Panc1 (cell line): ENCODE measurements around the gene OBP2A.

Experiments used
- POLR2AphosphoS5 ChIP-seq: IDR thresholded peaks from 2 replicates; pipeline ENCODE4 v1.6.1; 2012; ENCODE audit warnings: mild to moderate bottlenecking, low read depth, low read length, moderate library complexity
- SIN3A ChIP-seq: IDR thresholded peaks from 2 replicates; pipeline ENCODE4 v1.6.1; 2012; ENCODE audit warnings: low read depth, mild to moderate bottlenecking, low read length, moderate library complexity, borderline replicate concordance; ENCODE audit not compliant: insufficient read depth
- TF ChIP-seq, protein P1 (sequence below): fragments of 450-650 bp; IDR thresholded peaks from 2 replicates; pipeline ENCODE4 v1.5.1; 2017; ENCODE audit warnings: mild to moderate bottlenecking
- TF ChIP-seq, protein P2 (sequence below), 2 experiments: IDR thresholded peaks; 2 replicates each; pipeline ENCODE4 v1.6.1; 2011 to 2012; ENCODE audit warnings: low read depth in 2 of 2, control low read depth in 1 of 2, low read length in 1 of 2, mild to moderate bottlenecking in 1 of 2, moderate library complexity in 1 of 2; ENCODE audit not compliant: insufficient read depth in 1 of 2

DNA sequence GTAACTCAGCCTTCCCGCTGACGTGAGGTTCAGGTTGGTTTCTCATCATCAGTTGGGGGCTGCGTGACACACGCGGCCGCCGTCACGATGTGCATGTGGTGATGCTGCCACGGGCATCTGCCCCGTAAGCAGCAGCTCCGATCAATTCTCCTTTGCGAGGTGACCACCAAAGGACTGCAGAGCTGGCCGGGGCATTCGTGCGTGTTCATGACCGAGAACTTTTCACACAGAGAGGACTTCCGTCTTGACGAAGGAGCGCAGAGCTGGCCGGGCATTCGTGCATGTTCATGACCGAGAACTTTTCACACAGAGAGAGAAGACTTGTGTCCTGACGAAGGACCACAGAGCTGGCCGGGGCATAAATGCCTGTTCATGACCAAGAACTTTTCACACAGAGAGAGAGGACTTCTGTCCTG lies 28.5 kb upstream of the OBP2A start:
- no peak for TF ChIP-seq POLR2AphosphoS5
- TF ChIP-seq, protein P1, sequence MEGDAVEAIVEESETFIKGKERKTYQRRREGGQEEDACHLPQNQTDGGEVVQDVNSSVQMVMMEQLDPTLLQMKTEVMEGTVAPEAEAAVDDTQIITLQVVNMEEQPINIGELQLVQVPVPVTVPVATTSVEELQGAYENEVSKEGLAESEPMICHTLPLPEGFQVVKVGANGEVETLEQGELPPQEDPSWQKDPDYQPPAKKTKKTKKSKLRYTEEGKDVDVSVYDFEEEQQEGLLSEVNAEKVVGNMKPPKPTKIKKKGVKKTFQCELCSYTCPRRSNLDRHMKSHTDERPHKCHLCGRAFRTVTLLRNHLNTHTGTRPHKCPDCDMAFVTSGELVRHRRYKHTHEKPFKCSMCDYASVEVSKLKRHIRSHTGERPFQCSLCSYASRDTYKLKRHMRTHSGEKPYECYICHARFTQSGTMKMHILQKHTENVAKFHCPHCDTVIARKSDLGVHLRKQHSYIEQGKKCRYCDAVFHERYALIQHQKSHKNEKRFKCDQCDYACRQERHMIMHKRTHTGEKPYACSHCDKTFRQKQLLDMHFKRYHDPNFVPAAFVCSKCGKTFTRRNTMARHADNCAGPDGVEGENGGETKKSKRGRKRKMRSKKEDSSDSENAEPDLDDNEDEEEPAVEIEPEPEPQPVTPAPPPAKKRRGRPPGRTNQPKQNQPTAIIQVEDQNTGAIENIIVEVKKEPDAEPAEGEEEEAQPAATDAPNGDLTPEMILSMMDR, result no peak
- TF ChIP-seq, protein P2, sequence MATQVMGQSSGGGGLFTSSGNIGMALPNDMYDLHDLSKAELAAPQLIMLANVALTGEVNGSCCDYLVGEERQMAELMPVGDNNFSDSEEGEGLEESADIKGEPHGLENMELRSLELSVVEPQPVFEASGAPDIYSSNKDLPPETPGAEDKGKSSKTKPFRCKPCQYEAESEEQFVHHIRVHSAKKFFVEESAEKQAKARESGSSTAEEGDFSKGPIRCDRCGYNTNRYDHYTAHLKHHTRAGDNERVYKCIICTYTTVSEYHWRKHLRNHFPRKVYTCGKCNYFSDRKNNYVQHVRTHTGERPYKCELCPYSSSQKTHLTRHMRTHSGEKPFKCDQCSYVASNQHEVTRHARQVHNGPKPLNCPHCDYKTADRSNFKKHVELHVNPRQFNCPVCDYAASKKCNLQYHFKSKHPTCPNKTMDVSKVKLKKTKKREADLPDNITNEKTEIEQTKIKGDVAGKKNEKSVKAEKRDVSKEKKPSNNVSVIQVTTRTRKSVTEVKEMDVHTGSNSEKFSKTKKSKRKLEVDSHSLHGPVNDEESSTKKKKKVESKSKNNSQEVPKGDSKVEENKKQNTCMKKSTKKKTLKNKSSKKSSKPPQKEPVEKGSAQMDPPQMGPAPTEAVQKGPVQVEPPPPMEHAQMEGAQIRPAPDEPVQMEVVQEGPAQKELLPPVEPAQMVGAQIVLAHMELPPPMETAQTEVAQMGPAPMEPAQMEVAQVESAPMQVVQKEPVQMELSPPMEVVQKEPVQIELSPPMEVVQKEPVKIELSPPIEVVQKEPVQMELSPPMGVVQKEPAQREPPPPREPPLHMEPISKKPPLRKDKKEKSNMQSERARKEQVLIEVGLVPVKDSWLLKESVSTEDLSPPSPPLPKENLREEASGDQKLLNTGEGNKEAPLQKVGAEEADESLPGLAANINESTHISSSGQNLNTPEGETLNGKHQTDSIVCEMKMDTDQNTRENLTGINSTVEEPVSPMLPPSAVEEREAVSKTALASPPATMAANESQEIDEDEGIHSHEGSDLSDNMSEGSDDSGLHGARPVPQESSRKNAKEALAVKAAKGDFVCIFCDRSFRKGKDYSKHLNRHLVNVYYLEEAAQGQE (IDR thresholded peaks at IDR 0.05; ENCODE audit: insufficient read depth in 1 of 2, low read depth in 2 of 2, low read length in 1 of 2), result no peak
- TF ChIP-seq SIN3A, result no peak
